MCF 10A (cell line): ENCODE data around the gene MRAS. TPM values are rescaled to one million over a fixed set of nuclear protein-coding genes. Genes with fewer than 3 reads are reported as not detected.
A peak's percentile ranks its signal among the peaks of the same experiment; 100 is the strongest.

Experiments used
- BruUV-seq: library from RNA; stranded (reverse); fragments of 400-500 nt; replicated peaks from 2 replicates; lab custom pipeline; 2021; lab: Mats Ljungman, UMichigan
- CTCF ChIA-PET: fragments of 300-600 bp; sonication (Branson Sonifier 250); formaldehyde crosslinking; extraction: SDS; loops from one replicate; lab custom pipeline; 2021; ENCODE audit warnings: antibody characterized with exemption, inconsistent platforms; lab: Yijun Ruan, JAX
- POLR2A ChIA-PET: fragments of 300-600, 350-650 bp; sonication (Branson Sonifier 250); formaldehyde crosslinking; extraction: SDS; loops from one replicate; lab custom pipeline; 2020; ENCODE audit warnings: antibody characterized with exemption, inconsistent platforms; lab: Yijun Ruan, JAX
- DNase-seq: peaks from one replicate; pipeline ENCODE4 v3.0.0-alpha.2; 2018; ENCODE audit not compliant: unreplicated experiment
- H3K27ac Mint-ChIP-seq: one replicate; pipeline ENCODE4 v1.8.0; 2022; ENCODE audit warnings: mild to moderate bottlenecking, low read depth, mixed read lengths; ENCODE audit not compliant: unreplicated experiment
- H3K27me3 Mint-ChIP-seq: one replicate; pipeline ENCODE4 v1.8.0; 2022; ENCODE audit warnings: mixed read lengths; ENCODE audit not compliant: insufficient read depth, unreplicated experiment
- H3K36me3 Mint-ChIP-seq: one replicate; pipeline ENCODE4 v1.8.0; 2022; ENCODE audit warnings: mild to moderate bottlenecking, moderate library complexity, mixed read lengths; ENCODE audit not compliant: insufficient read depth, unreplicated experiment
- H3K4me1 Mint-ChIP-seq: one replicate; pipeline ENCODE4 v1.8.0; 2022; ENCODE audit warnings: mixed read lengths; ENCODE audit not compliant: insufficient read depth, unreplicated experiment
- H3K4me3 Mint-ChIP-seq: one replicate; pipeline ENCODE4 v1.8.0; 2022; ENCODE audit warnings: mild to moderate bottlenecking, moderate library complexity, mixed read lengths; ENCODE audit not compliant: unreplicated experiment
- H3K9me3 Mint-ChIP-seq: one replicate; pipeline ENCODE4 v1.8.0; 2022; ENCODE audit warnings: mixed read lengths; ENCODE audit not compliant: unreplicated experiment
- intact Hi-C: fragments of 100-400 bp; cut with micrococcal nuclease; formaldehyde crosslinking; loops from 2 replicates; pipeline ENCODE4 v1.14.1; 2022
- total RNA-seq: library from RNA; stranded (reverse); gene quantifications from 2 replicates; pipeline ENCODE4 v1.2.3, GENCODE V29; 2022
- TF ChIP-seq, protein P1 (sequence below): fragments of 200-600 bp; IDR thresholded peaks from one replicate; pipeline ENCODE4 v1.8.0; 2022; ENCODE audit warnings: antibody characterized with exemption, mild to moderate bottlenecking; ENCODE audit not compliant: unreplicated experiment

MRAS gene
- total RNA-seq, 1 experiment from 2014 or later = 5.2 TPM

GRCh38 chr3:138381413-138381901, 33.1 kb downstream of the MRAS start:
- Mint-ChIP-seq H3K4me1 (peaks cover 27% of the 10 kb centered on the region), H3K4me3 (no peak overlapping the region), H3K36me3 (no peaks in the 10 kb centered on the region), H3K9me3 (peaks cover 6% of the 10 kb centered on the region), H3K27me3 (no peaks in the 10 kb centered on the region), H3K27ac (peak overlapping the region; percentile 72)
- no TSS peak for BruUV-seq
- intact Hi-C loops = no loop called here
- POLR2A ChIA-PET = interaction anchor here (0.7 to 1.3 kb wide), 4 partner anchors 30 to 1655 kb away, joined by 3 to 4 read pairs (median 3); no protein-coding TSS in a partner anchor
- no peak for DNase-seq
- CTCF ChIA-PET = interaction anchor here (0.6 to 1.4 kb wide), 6 partner anchors 35 to 1161 kb away, joined by 3 to 7 read pairs (median 3); no protein-coding TSS in a partner anchor
- TF ChIP-seq, protein P1, sequence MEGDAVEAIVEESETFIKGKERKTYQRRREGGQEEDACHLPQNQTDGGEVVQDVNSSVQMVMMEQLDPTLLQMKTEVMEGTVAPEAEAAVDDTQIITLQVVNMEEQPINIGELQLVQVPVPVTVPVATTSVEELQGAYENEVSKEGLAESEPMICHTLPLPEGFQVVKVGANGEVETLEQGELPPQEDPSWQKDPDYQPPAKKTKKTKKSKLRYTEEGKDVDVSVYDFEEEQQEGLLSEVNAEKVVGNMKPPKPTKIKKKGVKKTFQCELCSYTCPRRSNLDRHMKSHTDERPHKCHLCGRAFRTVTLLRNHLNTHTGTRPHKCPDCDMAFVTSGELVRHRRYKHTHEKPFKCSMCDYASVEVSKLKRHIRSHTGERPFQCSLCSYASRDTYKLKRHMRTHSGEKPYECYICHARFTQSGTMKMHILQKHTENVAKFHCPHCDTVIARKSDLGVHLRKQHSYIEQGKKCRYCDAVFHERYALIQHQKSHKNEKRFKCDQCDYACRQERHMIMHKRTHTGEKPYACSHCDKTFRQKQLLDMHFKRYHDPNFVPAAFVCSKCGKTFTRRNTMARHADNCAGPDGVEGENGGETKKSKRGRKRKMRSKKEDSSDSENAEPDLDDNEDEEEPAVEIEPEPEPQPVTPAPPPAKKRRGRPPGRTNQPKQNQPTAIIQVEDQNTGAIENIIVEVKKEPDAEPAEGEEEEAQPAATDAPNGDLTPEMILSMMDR = no peak

GRCh38 chr3:138381950-138382715, 33.8 kb downstream of the MRAS start:
- peak; percentile 82 for DNase-seq
- intact Hi-C loops = no loop called here
- Mint-ChIP-seq H3K4me1 (peaks cover 27% of the 10 kb centered on the region), H3K36me3 (no peaks in the 10 kb centered on the region), H3K27me3 (no peaks in the 10 kb centered on the region), H3K9me3 (peaks cover 6% of the 10 kb centered on the region), H3K27ac (peak overlapping the region; percentile 72), H3K4me3 (no peak overlapping the region)
- ChIA-PET CTCF (interaction anchor here (0.6 to 1.4 kb wide), 7 partner anchors 35 to 1160 kb away, joined by 3 to 7 read pairs (median 3); no protein-coding TSS in a partner anchor), POLR2A (interaction anchor here (0.7 to 1.3 kb wide), 3 partner anchors 30 to 1655 kb away, joined by 3 to 4 read pairs (median 3); no protein-coding TSS in a partner anchor)
- BruUV-seq = no TSS peak
- TF ChIP-seq, protein P1 = no peak

DNA sequence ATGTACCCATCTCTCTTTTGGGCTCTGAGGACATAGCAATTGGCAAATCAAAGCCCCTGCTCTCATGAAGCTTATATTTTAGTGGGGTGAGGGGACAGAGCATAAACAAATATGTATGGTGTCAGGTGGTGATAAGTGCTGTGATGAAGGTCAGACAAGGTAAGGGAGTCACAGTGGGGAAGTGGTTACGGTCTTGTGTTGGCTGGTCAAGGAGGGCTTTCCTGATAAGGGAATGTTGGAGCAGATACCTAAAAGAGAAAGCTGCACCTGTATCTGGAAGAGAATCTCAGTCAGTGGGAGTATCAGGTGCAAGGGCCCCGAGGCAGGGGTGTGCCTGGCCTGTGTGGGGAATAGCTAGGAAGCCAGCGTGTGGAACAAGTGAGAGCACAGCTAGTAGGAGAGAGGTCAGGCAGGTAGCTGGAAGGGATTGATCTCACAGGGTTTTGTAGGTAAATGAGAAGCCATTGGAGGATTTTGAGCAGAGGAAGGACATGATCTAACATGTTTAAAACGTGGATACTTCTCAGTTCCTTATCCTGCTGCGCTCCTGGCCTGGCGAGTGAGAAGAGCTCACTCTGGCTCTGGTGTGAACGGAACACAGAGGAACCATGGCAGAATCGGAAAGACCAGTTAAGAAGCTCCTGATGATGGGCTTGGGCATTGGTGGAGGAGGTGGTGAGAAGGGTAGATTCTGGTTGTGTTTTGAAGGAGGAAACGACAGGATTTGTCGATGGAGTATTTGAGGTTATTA, 35.5 kb downstream of the MRAS start:
- CTCF ChIA-PET = interaction anchor here (0.6 to 2.5 kb wide), 5 partner anchors 26 to 268 kb away, joined by 3 to 18 read pairs (median 3); no protein-coding TSS in a partner anchor

More for the DNA sequence above, 35.5 kb downstream of the MRAS start:
- peaks cover 27% of the 10 kb centered on the region for H3K4me1 Mint-ChIP-seq
- no TSS peak for BruUV-seq
- no peak overlapping the region for H3K4me3 Mint-ChIP-seq
- no peaks in the 10 kb centered on the region for H3K36me3 Mint-ChIP-seq
- peaks cover 6% of the 10 kb centered on the region for H3K9me3 Mint-ChIP-seq
- no peak for DNase-seq
- TF ChIP-seq, protein P1 = no peak
- intact Hi-C loops = no loop called here
- H3K27ac Mint-ChIP-seq = peak overlapping the region; percentile 30
- no peaks in the 10 kb centered on the region for H3K27me3 Mint-ChIP-seq
- POLR2A ChIA-PET = interaction anchor here (0.6 to 1.0 kb wide), 4 partner anchors 34 to 222 kb away, joined by 3 to 4 read pairs (median 4); no protein-coding TSS in a partner anchor
